Measurements from ENCODE around the gene DUOX2.

DUOX2 gene

DNA sequence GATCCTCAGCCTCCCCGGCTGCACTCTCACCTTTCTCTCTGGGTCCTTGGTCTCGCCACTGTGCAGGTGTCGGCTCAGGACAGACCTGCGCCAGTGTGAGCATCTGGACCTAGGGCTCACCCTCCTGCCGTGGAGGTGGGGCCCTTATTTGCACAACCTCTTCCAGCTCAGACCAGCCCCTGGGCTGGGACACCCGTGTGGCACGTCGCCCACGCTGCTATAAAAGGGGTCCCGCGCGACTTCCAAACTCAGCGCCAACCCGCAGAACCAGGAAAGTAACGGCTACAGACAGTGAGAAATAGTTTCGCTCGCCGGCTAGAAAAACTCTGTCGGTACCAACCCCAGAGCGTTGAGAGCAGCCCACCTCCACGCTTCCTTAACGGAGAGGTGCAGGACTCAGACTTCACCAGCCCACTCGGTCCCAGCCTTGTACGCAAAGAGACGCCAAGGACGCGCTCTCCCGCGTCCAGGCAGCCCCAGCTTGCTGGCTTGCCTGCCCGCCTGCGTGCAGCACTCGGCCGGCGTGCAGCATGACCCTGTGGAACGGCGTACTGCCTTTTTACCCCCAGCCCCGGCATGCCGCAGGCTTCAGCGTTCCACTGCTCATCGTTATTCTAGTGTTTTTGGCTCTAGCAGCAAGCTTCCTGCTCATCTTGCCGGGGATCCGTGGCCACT, at the start of gene DUOX2, which contains the start of gene DUOXA2:
Gene DUOX2 (minus strand): TSS at position 97 of the 675 bp plus-strand sequence. CDS start 761 bp downstream, outside the sequence.
Gene DUOXA2 (plus strand): TSS at position 251 of the 675 bp plus-strand sequence. CDS start 280 bp downstream, at position 531.
- DNase-seq: peak; percentile 25 to 37

DNA sequence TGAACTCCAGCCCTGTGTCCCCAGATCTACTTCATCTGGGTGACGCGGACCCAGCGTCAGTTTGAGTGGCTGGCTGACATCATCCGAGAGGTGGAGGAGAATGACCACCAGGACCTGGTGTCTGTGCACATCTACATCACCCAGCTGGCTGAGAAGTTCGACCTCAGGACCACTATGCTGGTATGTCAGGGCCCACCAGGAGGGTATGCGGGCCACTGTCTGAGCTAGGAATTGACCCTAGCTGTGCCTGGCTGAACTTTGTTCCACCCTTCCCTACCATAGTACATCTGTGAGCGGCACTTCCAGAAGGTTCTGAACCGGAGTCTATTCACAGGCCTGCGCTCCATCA, 49.5 kb upstream of the DUOX2 start:
- no peak for DNase-seq

DNA sequence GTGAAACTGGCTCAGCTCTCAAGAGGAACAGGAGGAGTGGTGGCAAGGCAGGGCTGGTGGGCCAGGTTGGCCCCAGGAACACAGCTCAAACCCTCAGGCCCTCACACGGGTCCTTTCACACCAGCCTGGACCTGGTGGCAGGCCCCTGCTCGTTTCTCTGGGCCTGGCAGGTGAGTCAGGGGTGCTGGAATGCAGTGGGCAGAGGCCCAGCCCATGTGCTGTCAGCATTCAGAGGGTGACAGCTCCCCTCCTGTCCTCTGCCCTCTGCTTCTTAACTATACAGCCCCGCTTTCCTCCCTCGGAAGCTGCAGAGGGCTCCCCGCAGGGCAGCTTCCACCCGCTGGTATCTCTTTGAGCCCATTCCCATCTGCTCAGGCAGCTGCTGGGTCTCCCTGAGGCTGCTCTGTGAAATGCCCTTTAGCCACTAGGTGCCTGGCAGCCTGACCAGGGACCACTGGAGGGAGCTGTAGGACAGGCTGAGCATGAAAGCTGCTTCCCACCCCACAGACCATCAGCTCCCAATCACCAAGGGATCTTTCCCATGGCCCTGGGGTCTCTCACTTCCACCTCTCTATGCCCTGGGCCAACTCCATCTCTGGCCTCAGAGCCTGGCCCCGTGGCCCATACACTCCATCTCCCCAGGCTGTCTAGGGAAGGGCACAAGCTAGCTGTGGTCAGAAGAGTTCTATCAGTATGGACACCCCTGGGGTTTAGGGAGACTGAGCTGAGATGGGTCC, 49.0 kb upstream of the DUOX2 start:
- DNase-seq: peak; percentile 76 to 77

DNA sequence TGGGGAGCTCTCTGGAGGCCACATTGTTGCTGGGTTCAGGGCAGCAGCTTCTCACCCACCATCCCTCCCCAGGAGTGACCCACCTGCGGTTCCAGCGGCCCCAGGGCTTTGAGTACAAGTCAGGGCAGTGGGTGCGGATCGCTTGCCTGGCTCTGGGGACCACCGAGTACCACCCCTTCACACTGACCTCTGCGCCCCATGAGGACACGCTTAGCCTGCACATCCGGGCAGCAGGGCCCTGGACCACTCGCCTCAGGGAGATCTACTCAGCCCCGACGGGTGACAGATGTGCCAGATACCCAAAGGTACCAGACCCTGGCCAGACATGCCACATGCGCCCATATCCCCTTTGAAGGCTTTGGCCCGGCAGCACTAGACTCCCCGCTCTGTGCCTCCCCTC, 47.7 kb upstream of the DUOX2 start:
- no peak for DNase-seq

DNA sequence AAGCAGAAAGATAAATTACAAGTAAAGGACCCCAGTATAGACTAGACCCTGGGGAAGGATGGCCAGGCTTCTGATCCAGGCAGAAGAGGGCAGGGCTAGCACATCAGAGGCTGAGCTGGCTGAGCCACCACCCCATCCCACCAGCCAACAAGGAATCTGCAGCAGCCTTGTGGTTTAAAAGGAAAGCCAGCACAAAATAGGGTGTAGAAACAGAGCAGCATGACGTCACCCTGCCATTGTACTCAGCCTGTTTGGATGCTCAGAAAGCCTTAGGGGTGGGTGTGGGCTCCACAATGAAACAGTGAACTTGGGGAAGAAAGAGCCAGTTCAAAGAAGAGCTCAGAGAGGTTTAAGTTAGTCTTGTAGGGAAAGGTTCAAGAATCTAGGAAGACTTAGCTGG, 44.0 kb upstream of the DUOX2 start:
- peak in 1 of 2 experiments; percentile 52 for DNase-seq

DNA sequence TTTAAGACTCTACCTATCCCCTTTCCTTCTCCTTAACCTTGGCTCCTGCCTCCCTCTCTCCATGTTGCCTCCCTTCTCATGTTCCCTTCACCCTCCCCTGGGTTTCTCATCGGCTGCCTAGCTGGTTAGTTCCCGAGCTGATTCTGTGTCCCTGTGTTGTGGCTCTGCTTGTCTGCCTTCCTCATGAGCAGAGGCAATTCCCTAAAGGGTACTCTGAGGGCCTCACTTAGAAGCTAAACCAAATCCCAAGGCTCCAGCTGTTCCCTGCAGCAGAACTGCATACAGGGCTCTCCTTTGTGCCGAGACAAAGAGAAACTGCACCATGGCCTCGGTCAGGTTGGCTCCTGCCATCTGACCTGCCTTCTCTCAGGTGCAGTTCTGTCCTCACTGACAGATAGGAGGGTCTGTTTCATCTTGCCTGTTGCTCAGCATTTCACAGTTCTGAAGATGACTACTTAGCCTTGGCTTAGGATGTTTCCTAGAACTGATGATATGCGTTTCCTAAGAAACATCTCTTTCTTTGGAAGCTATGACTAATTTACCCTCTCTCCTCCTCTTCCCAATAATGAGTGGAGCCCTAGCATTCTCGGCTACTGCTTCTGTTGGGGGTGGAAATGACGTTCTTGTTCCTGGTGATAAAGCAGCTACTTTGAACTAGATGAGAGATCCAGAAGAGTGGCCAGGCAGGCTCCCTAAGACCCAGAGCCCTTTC, 42.9 kb upstream of the DUOX2 start:
- no peak for DNase-seq

DNA sequence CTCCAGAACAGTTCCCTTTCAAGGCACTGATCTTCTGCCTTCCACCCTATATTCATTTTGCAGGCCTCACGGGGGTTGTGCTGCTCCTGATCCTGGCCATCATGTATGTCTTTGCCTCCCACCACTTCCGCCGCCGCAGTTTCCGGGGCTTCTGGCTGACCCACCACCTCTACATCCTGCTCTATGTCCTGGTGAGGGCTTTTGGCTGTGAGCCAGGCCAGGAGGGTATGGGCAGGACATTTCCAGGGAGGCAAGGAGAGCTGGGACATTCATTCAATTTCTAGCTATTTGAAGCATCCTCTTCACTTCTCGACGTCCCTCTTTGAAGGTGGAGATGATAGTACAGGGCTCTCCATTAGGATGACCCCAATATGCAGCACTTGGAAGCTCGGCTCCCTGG, 41.8 kb upstream of the DUOX2 start:
- DNase-seq: no peak

DNA sequence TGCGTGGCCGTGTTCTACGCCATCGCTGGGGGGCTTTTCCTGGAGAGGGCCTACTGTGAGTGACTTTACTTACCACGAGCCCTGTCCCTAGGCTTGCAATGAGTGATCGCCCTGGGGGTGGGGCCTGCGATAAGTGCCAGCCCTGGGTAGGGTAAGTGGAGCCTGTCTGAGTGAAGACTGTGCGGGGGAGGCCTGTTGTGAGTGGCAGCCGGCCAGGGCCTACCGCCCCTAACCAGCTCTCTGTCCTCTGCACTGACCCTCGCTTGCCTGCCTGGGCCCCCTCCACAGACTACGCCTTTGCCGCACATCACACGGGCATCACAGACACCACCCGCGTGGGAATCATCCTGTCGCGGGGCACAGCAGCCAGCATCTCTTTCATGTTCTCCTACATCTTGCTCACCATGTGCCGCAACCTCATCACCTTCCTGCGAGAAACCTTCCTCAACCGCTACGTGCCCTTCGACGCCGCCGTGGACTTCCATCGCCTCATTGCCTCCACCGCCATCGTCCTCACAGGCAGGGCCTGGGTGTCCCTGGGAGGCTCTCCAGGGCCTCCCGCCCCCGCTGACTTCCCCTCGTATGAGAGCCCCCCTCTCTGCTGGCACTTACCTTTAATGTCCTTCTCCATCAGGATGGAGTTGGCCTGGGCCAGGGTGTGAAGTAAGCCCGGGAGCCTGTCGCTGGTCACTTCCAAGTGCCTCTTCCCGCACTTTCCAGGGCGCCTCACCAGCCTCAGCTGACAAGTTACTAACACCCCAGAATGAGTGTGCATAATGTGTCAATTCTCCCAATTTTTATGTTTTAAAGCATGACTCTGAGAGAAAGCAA, 38.2 kb upstream of the DUOX2 start:
- no peak for DNase-seq

DNA sequence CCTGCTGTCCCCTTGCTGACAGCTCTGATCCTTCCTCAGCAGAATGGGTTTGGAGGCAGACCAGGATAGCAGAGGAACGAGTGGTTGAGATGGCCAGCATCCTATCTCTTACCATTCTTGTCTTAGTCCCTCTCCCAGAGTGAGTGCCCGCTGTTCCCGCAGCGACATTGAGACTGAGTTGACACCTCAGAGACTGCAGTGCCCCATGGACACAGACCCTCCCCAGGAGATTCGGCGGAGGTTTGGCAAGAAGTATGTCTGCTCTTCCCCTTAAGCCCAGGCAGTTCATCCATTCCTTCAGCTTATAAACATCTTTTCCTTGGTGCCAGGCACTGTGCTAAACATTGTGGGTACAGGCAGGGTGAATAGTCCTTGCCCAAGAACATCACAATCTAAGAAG, 37.0 kb upstream of the DUOX2 start:
- no peak for DNase-seq

DNA sequence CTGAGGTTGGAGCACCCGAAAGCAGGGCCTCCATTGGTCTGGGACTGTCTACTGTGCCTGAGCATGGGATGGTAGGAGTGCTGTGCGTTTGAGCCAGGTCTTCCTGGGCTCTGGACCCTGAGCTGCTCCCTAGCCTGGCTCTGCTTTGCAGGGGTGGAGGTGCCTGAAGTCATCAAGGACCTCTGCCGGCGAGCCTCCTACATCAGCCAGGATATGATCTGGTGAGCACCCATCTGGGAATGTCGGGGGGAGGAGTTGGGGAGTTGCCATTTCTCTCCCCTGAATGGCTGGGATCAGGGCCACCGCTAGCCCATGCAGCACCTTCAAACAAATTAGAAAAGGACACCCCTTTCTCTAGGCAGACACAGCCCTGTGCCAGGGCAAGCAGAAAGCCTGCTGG, 36.5 kb upstream of the DUOX2 start:
- DNase-seq: no peak

DNA sequence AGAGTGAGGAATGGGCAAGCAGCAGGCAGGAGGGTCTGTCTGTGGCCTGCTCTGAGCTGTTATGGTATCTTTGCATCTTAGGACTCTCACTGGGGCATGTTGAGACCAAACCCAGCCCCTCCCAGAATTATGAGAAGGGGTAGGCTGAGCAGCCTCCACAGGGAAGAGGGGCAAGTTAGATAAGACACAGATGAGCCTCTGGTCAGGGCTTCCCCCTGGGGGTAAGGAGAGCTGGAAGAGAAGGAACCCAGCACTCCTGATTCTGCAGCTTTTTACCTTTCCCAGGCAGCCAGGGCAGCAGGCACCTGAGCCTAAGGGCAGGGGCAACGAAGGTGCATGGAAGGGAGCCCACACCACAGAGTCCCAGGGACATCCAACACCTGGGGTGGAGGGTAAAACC, 35.1 kb upstream of the DUOX2 start:
- DNase-seq: no peak

DNA sequence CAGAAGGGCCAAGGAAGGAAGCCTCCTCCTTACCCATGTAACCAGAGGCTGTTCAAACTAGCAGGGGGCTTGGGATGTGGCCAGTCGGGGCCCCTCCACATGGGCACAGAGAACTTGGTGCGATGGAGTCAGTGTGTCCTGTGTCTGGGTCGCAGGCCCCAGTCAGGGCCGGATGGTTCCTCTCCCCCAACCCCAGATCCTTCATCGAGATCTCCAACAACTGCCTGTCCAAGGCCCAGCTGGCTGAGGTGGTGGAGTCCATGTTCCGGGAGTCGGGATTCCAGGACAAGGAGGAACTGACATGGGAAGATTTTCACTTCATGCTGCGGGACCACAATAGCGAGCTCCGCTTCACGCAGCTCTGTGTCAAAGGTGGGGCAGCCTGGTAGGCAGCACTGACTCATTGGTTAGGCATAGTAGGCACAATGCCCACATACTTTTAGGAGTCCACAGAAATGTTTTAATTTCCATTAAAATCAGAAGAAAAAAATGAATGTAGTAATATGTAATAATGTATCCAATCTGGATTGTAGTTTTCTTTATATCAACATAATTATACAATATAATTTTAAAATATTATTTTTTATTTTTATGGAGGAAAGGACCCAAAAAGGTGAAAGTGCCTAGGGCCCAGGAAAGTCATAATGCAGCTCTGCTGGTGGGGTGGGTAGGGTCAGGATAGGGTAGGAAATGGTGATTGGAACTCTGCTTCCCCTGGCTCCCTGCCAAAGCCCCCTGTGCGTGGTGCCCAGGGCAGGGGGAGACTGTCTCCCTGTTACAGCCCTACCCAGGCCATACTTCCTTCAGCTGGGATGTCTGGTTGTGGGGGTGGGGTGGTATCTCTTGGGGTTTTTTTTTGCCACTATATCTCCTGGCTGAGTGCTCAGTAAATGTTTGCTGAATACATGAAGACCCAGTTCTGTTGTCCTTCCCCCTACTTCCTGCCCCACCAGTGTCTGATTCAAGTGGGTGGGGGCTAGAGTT, 34.4 kb upstream of the DUOX2 start:
- no peak for DNase-seq

DNA sequence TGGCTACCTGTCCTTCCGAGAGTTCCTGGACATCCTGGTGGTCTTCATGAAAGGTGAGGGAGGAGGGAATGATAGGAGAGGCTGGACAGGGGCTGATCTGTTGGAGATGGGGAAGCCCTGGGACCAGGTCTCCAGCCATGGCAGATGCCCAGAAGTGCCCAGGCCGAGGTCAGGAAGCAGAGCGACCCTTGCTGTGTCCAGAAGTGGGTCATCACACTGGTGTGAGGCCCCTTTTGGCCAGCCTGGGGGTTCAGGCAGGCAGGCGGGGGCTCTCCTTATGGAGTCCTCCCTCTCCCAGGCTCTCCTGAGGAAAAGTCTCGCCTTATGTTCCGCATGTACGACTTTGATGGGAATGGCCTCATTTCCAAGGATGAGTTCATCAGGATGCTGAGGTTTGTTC, 33.6 kb upstream of the DUOX2 start:
- DNase-seq: no peak

DNA sequence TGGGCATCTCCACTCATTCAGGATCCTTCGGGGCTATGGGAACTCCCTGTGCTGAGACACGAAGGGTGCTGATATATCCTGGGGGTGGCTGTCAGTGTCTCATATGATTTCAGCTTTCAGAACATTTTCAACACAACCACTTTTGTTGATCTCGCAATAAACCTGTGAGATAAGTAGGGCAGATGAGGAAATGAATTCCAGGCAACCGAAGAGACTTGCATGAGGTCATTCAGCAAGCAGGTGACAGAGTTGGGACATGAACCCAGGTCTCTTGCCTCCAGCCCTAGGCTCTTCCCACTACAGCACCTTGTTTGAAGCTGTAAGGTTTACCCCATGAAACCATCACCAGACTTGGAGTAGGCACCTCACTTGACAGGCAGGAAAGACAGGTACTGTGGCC, 32.4 kb upstream of the DUOX2 start:
- no peak for DNase-seq

DNA sequence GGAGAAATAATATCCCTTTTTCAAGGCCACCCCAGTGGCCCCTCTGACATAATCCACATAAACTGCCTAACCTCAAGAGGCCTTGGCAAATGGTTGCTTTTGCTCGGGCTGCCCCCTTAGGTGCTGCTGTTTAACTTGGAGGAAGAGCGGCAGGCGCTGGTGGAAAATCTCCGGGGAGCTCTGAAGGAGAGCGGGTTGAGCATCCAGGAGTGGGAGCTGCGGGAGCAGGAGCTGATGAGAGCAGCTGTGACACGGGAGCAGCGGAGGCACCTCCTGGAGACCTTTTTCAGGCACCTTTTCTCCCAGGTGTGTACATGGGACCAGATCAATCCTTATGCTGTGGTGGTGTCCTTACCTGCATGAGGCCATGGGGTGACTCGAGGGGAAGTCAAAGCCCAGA, 30.8 kb upstream of the DUOX2 start:
- DNase-seq: no peak

DNA sequence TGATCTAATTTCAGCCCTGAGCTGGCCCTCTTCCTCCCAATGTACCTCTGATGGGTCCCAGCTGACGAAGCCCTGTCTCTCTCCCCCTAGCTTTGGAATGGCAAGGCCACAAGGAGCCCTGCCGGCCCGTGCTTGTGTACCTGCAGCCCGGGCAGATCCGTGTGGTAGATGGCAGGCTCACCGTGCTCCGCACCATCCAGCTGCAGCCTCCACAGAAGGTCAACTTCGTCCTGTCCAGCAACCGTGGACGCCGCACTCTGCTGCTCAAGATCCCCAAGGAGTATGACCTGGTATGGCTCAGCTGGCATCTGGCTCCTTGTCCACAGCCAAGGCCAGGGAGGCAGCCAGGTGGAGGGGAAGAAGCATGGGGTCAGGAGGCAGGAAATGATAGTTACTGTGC, 30.0 kb upstream of the DUOX2 start:
- DNase-seq: no peak

DNA sequence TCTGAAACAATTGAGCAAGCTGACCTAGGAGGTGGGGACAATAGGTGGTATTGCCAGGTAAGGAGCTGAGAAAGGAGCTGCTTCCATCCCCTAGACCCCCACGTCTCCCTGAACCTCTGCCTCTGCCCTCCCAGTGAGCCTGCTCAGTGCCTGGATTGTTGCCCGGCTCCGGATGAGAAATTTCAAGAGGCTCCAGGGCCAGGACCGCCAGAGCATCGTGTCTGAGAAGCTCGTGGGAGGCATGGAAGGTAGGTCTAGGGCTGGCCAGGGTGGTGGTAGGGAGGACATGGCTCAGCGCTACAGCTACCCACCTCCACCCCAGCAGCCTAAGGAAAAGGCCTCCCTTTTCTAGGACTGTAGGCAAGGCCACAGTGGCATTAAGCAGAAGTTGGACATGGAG, 29.1 kb upstream of the DUOX2 start:
- no peak for DNase-seq

DNA sequence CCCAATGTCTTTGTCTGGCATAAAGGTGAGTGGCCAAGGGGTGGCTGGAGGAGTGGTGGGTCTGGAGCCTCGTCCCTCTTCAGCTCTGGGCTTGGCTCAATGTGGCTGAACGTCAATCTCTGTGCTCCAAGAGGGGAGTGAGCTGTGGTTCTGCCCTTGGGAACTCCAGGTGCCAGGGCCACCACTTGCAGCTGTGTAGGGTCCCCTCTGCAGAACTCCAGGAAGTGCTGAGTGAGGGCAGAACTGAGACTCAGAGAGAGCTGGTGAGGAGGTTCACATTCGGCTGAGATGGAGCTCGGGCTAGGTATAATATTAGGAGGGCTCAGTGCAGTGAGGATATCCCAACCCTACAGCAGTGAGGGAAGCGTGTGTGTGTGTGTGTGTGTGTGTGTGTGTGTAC, 27.4 kb upstream of the DUOX2 start:
- DNase-seq: no peak

DNA sequence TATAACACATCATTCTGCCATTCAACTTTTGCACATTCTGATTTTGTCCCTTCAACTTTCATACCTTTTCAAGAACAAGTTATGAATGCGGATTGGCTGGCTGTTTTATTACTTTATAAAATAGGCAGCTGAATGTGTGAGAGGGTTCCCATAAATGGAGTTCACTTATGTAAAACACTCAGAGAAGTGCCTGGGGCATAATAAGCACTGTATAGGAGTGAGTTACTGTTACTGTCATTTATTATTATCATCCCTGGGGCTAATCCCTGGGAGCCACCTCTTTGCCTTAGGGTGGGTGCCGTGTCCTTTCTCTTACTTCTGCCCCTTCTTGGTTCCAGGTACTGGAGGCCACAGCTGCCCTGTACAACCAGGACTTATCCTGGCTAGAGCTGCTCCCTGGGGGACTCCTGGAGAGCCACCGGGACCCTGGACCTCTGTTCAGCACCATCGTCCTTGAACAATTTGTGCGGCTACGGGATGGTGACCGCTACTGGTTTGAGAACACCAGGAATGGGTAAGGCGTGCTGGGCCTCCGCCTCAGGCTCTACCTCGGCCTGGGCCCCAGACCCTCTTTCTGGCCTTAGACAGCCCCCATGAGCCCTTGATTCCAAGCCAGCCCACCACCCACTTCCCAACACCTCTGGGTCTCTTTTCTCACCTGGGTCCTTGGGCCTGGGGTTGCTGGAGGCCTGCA, 26.7 kb upstream of the DUOX2 start:
- no peak for DNase-seq

DNA sequence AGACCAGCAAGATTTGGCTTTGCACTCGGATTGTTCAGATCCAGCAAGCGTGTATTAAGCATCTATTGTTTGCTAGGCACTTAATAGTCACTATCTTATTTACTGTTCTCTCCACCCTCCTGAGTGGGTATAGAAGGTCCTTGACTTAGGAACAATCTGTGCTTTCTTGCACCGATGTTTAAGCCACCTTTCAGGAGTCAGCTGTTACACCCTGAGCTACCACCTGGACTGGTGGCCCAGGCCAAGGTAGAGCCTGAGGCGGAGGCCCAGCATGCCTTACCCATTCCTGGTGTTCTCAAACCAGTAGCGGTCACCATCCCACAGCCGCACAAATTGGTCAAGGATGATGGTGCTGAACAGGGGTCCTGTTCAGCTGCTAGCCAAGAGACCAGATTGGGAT, 25.8 kb upstream of the DUOX2 start:
- no peak for DNase-seq

Data from activated T-cell treated with anti-CD3 and anti-CD28 coated beads, Interleukin-2, amount 50 U/mL, for 48 hours (primary cell).